22Rv1 (cell line): ENCODE results near the gene ASAP2.

Experiments
- ZFX ChIP-seq: fragments of 450-650 bp; IDR thresholded peaks from 2 replicates; pipeline ENCODE4 v1.6.1; 2017; ENCODE audit warnings: antibody characterized with exemption, borderline replicate concordance
- TF ChIP-seq, protein P1 (sequence below): fragments of 450-650 bp; IDR thresholded peaks from 2 replicates; pipeline ENCODE4 v1.5.1; 2017; ENCODE audit warnings: mild to moderate bottlenecking

DNA sequence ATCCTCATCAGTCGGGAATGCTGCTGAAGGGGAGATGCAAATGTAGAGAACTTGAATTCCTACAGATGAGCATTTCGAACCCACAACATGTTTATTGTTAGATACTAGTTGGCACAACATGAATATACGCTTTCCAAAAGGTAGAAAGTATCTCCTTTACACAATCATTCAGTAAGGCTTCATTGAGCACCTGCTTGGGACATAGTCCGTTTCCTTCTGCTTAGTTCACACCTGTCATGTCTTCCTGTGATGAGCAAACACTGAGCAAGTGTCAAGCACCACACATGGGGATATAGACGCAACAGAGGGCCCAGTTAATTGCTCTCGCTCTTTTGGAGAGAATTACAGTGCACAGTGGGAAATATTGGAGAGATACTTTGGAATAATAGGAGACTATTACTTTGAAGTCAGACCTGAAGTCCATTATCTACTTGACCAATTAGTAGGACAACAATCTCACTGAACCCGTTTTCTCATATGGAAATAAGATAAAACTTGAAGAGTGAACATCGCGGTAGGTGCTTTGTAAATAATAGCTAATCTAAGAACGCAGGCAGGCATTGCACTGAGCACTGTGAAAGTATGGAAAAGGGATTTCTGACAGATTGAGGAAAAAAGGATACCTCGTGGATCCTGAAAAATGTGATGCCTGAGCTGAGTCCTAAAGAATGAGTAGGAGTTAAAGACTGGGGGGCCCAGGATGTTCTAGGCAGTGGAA is 218.0 kb downstream of the ASAP2 start:
- TF ChIP-seq, protein P1, sequence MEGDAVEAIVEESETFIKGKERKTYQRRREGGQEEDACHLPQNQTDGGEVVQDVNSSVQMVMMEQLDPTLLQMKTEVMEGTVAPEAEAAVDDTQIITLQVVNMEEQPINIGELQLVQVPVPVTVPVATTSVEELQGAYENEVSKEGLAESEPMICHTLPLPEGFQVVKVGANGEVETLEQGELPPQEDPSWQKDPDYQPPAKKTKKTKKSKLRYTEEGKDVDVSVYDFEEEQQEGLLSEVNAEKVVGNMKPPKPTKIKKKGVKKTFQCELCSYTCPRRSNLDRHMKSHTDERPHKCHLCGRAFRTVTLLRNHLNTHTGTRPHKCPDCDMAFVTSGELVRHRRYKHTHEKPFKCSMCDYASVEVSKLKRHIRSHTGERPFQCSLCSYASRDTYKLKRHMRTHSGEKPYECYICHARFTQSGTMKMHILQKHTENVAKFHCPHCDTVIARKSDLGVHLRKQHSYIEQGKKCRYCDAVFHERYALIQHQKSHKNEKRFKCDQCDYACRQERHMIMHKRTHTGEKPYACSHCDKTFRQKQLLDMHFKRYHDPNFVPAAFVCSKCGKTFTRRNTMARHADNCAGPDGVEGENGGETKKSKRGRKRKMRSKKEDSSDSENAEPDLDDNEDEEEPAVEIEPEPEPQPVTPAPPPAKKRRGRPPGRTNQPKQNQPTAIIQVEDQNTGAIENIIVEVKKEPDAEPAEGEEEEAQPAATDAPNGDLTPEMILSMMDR = no peak
- no peak for TF ChIP-seq ZFX
